GM06990 (cell line): Measurements from ENCODE around the gene NMS.

Source experiments
- DNase-seq: peaks from one replicate; pipeline ENCODE4 v3.0.0-alpha.2; 2011; ENCODE audit not compliant: insufficient read length; ENCODE audit errors: extremely low read depth
- H3K27me3 ChIP-seq: replicated peaks from 2 replicates; pipeline ENCODE4 v1.6.0; 2011; ENCODE audit warnings: low read length; ENCODE audit not compliant: control insufficient read depth, insufficient read depth
- H3K36me3 ChIP-seq: 2 replicates; pipeline ENCODE4 v1.5.1; 2011; ENCODE audit warnings: low read length; ENCODE audit not compliant: control insufficient read depth, insufficient read depth
- H3K4me3 ChIP-seq: replicated peaks from 2 replicates; pipeline ENCODE4 v1.5.1; 2011; ENCODE audit warnings: low read depth, mild to moderate bottlenecking, control low read depth, low read length
- TF ChIP-seq, protein P1 (sequence below): IDR thresholded peaks from 2 replicates; pipeline ENCODE4 v1.5.1; 2011; ENCODE audit warnings: low read length, control low read depth, mild to moderate bottlenecking, inconsistent platforms; ENCODE audit not compliant: insufficient read depth, poor library complexity, severe bottlenecking

The NMS gene

DNA sequence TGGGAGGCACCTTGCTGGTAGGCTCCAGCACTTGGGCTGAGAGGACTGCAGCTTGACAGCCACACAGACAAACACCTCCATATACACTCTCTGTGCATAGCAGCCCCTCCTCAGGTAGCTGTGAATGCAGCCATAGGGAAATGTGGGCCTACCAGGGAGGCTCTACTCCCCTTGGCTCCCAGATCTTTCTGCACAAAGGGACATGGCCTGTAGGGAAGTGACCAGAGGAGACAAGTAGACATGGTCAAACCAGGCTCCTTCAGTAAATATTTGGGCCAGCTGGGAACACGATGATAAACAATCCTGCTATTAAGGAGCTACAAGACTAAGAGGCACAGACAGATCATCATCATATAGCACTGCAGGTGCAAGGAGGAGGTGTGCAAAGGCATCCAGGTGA lies 56.6 kb downstream of the NMS start:
- no peak overlapping the region for H3K4me3 ChIP-seq
- H3K36me3 ChIP-seq, result no peaks in the 10 kb centered on the region
- DNase-seq, result no peak
- TF ChIP-seq, protein P1, sequence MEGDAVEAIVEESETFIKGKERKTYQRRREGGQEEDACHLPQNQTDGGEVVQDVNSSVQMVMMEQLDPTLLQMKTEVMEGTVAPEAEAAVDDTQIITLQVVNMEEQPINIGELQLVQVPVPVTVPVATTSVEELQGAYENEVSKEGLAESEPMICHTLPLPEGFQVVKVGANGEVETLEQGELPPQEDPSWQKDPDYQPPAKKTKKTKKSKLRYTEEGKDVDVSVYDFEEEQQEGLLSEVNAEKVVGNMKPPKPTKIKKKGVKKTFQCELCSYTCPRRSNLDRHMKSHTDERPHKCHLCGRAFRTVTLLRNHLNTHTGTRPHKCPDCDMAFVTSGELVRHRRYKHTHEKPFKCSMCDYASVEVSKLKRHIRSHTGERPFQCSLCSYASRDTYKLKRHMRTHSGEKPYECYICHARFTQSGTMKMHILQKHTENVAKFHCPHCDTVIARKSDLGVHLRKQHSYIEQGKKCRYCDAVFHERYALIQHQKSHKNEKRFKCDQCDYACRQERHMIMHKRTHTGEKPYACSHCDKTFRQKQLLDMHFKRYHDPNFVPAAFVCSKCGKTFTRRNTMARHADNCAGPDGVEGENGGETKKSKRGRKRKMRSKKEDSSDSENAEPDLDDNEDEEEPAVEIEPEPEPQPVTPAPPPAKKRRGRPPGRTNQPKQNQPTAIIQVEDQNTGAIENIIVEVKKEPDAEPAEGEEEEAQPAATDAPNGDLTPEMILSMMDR, result no peak
- H3K27me3 ChIP-seq, result no peaks in the 10 kb centered on the region

GRCh38 chr2:100527440-100528015 lies 57.2 kb downstream of the NMS start:
- Histone ChIP-seq H3K4me3 (no peak overlapping the region), H3K27me3 (no peaks in the 10 kb centered on the region), H3K36me3 (no peaks in the 10 kb centered on the region)
- TF ChIP-seq, protein P1, result no peak
- no peak for DNase-seq

- no peaks in the 10 kb centered on the region for H3K27me3 ChIP-seq
- TF ChIP-seq, protein P1, result no peak
- no peak for DNase-seq
Observed at GRCh38 chr2:100529176-100529575, 58.9 kb downstream of the NMS start.

DNA sequence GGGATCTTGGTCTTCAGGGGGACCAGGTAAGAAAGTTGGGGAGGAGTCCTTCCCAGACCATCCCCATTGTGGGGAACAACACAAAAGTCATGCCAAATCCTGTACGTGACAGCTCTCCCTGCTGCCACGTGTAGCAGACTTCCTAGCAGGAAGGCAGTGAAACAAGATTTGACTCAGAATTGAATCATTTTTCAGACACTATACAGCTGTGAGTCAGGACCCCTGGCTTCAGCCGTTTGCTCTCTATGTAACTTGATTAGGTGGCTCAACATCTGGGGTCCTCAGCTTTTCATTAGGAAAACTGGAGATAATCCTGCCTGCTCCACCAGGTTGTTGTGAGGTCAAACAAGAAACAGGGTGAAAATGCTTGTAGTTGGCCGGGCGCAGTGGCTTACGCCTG lies 59.6 kb downstream of the NMS start:
- TF ChIP-seq, protein P1, result no peak
- H3K4me3 ChIP-seq, result no peak overlapping the region
- DNase-seq, result no peak
- no peaks in the 10 kb centered on the region for H3K27me3 ChIP-seq
- no peaks in the 10 kb centered on the region for H3K36me3 ChIP-seq

More at GRCh38 chr2:100529176-100529575, 58.9 kb downstream of the NMS start:
- Histone ChIP-seq H3K36me3 (no peaks in the 10 kb centered on the region), H3K4me3 (no peak overlapping the region)
